NCI-H1417 treated with DMSO at 0.1 percent for 48 hours (cell line): ENCODE data around the gene POLA2.
"Not testable (repeated sequence)": the region's sequence is repeated elsewhere in the genome, so short reads cannot be mapped to it uniquely, and the experiment has no call there.

Source experiments
- DNase-seq: peaks from one replicate; lab custom pipeline; 2025; lab: John Stamatoyannopoulos, UW

Gene POLA2, protein sequence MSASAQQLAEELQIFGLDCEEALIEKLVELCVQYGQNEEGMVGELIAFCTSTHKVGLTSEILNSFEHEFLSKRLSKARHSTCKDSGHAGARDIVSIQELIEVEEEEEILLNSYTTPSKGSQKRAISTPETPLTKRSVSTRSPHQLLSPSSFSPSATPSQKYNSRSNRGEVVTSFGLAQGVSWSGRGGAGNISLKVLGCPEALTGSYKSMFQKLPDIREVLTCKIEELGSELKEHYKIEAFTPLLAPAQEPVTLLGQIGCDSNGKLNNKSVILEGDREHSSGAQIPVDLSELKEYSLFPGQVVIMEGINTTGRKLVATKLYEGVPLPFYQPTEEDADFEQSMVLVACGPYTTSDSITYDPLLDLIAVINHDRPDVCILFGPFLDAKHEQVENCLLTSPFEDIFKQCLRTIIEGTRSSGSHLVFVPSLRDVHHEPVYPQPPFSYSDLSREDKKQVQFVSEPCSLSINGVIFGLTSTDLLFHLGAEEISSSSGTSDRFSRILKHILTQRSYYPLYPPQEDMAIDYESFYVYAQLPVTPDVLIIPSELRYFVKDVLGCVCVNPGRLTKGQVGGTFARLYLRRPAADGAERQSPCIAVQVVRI

DNA sequence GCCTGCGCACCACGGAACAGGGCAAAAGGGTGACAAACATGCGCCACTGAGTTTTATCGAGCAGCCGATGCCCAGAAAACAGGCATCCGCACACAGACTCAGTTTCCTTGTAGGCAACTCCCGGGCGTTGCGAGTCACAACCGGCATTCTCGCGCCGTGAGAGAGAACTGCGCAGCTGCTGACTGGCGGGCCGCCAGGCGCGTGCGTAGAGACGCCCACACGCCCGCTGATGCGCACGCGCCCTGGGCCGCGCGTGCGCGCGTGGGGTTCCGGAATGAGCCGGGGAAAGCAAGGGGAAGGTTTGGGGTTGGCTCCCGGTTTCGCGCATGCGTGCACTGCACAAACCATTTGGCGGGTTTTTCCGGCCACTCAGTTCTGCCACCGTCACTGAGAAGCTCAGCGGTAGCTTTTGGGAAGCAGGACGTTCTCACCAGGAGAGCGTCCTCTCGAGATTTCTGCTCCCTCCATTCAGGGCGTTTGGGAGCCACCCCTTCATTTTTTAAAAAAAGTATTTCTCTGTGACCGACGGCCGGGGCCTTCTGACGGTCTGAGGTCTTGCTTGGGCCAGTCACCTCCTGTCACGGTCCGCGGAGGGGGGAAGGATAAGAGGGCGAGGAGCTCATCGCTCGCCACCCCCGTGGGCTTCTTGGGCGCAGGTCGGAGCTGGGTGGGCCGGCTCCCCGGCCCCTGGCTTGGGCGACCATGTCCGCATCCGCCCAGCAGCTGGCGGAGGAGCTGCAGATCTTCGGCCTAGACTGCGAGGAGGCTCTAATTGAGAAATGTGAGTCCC is at the start of gene POLA2:
POLA2 (plus strand) TSS at position 372 of the 790 bp plus-strand sequence; CDS start at position 703, 331 bp downstream.
- peak; percentile 85 for DNase-seq

DNA sequence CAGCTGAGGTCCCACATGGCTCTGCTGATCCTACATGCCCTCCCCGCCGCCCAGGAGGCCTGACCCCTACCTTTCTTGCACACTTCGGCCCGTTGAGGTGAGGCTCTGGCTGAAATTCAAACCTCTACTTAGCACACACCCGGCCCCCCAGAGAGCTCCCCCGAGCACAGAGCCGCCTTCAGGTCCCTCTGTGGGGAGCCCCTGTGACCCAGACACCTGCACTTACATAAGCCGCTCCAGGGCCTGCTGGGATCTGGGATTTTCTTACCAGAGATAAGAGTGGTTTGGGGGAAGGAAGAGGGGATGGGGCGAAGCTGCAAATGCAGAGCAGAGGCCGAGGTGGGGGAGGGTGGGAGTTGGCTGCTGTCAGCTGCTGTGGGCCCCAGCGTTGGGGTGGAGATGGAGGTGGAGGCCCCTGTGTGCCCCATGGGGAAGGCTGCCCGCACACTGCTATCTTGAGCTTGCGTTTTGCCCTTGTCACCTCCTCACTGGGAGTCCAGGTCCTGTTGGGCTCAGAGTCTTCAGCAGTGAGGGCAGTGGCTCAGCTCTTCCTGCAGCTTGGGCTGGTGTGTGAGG is 49.4 kb upstream of the POLA2 start:
- DNase-seq, result no peak

DNA sequence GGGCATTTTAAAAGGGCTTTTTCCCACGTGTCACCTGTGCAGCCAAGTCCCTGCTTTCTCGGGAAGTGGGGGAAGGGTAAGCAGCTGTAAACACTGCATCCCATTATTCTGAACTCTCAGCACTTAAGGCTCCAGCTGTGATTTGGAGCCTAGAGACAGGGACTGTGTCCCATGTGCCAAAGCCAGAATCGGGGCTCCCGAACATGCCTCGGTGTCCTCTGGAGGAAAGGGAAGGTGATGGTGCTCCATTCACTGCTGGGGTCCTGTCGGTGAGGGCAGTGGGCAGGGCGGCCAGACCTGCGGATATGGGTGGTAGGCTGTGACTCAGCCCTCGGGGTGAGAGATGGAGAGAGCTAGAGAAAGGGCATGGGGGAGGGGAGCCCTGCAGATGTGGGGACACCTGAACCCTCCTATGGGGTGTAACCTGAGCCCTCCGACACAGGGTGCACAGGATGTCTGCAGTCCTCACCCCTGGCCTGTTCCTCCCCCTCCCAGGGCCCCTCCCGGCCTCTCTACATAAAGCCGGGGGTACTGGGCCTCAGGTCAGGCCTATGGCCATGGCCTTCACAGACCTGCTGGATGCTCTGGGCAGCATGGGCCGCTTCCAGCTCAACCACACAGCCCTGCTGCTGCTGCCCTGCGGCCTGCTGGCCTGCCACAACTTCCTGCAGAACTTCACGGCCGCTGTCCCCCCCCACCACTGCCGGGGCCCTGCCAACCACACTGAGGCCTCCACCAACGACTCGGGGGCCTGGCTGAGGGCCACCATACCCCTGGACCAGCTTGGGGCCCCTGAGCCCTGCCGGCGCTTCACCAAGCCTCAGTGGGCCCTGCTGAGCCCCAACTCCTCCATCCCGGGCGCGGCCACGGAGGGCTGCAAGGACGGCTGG is 48.2 kb upstream of the POLA2 start:
- DNase-seq, result no peak

DNA sequence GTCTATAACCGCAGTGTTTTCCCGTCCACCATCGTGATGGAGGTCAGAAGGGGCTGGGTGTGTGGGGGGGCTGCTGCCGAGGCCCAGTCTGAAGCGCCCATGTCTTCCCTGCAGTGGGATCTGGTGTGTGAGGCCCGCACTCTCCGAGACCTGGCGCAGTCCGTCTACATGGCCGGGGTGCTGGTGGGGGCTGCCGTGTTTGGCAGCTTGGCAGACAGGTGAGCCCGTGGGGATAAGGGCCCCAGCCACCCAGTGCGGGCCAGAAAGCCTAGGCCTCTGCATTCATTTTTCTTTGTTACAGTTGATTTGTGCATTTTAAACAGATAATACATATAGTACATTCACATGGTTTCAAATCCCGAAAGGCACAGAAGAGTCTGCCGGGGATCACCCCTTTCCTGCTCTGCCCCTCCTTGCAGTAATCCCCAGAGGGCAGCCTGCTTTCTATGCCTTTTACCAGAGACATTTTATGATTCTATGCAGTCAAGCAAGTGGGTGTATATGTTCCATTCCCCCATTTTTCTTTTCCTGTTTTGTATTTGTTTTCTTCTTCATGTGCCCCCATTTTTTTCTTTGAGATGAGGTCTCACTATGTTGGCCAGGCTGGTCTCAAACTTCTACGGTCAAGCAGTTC is 47.4 kb upstream of the POLA2 start:
- no peak for DNase-seq

DNA sequence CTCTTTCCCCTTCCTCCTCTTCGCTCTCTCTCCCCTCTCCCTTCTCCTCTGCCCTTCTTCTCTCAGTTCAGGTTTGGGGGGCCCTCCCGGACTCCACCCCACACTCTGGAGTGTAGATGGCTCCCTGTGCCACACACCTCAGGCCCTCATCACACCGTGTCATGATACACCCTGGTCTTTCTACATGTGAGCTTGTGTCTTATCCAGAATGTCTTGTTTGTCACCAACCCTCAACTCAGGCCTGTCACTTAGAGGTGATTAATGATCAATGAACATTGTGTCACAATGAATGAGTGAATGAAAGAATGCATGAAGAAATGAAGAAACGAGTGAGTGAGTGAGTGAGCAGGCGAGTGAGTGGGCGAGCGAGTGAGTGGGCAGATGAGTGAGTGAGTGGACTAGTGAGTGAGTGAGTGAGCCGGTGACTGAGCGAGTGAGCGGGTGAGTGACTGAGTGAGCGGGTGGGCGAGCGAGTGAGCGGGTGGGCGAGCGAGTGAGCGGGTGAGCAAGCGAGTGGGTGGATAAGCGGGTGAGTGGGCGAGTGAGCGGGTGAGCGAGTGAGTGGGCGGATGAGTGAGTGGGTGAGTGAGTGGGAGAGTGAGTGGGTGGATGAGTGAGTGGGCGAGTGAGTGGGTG is 46.2 kb upstream of the POLA2 start:
- no peak for DNase-seq

DNA sequence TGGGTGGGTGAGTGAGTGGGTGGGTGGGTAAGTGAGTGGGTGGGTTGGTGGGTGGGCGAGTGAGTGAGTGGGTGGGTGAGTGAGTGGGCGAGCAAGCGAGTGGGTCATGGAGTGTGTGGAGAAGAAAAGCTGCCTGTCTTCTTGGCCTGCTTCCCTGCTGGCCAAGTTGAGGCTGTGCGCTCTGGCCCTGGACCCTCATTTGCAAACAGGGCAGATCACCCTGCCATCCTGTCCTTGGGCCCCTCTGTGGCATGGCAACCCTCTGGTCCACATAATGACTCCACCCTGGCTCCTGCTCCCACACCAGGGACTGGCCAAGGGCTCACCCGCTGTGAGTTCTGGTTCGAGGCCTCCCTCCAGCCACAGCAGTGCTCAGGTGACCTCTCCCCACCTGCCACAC is 44.9 kb upstream of the POLA2 start:
- no peak for DNase-seq

DNA sequence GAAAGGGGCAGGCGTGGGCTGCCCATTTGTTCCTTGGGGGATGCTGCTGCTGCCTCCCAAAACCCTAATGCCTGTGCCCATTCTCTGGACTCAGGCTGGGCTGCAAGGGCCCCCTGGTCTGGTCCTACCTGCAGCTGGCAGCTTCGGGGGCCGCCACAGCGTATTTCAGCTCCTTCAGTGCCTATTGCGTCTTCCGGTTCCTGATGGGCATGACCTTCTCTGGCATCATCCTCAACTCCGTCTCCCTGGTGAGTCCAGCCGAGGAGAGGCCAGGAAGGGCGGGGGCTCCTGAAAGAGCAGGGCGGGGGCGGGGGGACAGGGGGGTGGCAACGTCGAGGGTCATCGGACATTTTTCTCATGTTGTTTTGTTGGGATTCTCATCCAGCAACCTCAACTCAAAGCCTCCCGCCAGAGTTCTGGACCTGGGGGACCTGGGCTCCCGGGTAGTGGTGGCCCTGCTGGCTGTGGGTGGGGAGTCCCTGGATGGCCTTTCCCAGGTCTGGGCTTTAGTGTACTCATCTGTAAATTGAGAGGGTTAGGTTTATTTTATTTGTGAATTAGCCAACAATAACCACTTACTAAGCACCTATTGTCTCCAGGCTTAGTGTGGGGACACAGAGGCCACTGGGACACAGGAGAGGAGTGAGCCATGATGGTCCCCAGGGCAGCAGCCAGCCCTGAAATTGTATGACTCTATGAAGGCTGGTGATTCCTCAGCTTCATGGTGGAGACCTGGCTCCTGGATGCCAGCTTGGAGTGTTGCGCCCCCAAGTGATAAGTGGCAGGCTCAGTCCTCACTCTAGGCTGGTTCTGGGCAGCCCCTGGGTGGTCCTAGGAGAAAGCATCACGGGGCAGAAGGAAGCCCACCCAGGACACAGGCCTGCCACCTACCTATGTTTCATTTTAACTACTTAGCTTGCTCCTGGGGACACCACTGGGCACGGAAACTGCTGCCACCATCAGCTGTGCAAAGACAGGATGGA is 44.0 kb upstream of the POLA2 start:
- DNase-seq, result no peak

DNA sequence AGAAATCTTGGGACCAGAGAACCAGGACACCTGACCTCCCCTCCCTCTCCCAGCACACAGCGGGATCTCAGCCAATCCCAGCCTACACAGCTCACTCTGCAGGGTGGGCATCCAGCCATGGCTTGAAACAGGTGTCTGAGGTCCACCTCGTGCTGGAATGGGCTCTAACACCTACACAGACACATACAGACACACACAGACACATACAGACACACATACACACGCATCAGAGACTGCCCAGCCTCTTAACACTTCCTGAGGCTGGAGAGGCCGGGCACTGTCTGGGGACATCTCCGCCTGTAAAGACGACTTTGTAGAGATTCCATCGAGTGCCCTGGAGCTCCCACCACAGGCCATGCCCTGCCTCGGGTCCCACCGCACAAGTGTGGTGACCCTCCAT is 43.3 kb upstream of the POLA2 start:
- DNase-seq, result no peak

DNA sequence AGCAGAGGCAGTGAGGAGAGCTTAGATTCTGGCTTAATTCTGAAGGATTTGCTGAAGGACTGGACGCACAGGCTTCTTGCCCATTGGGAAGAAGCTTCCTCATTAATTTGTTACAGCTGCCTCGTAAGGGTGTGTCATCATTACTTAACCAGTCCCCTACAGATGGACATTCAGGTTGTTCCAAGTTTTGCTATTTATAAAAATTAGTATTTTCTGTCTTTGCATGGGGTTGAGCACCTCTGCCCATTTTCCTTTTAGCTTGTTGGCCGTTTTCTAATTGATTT is 41.9 kb upstream of the POLA2 start:
- DNase-seq, result no peak

DNA sequence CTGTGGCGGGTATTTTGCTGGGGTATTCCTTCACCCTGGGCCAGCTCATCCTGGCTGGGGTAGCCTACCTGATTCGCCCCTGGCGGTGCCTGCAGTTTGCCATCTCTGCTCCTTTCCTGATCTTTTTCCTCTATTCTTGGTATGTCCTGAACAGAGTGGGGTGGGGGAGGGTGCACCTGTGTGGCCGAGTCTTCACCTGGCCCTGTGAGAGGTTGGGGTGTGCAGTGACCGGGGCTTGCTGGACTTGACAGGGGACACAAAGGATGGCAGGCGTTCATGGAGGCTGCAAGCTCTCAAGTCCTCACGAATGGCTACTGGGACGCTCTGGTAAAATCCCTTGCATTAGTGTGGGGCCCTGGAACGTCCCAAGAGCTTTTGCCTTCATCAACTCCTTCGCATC is 40.7 kb upstream of the POLA2 start:
- DNase-seq, result no peak

DNA sequence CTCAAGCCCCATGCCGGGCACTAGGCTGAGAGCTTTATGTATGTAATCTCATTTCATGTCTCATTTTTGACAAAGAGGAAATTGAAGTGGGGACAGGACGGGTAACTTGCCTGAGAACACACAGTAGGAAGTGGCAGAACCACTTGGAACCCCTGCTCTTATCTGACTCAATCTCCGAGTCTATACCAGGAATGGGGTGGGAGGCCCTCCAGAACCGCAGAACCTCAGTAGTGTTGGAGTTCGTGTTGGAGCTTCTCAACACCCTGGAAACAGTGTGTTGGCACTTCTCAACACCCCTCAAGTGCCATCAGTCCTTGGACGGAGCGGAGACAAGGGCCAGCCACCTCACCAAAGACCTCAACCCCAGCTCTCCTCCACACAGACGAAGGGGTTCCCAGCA is 38.8 kb upstream of the POLA2 start:
- no peak for DNase-seq

DNA sequence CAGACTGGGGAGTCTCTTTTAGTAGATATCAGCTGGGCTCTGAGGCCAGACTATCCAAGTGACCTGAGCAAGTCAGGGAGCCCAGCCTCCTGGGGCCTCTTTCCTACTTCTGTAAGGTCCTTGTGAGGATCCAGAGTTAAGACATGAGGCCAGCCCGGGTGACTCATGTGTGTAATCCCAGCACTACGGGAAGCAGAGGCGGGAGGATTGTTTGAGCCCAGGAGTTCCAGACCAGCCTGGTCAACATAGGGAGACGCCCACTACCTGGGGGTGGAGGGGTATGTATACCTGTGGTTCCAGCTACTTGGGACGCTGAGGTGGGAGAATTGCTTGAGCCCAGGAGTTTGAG is 36.9 kb upstream of the POLA2 start:
- no peak for DNase-seq

DNA sequence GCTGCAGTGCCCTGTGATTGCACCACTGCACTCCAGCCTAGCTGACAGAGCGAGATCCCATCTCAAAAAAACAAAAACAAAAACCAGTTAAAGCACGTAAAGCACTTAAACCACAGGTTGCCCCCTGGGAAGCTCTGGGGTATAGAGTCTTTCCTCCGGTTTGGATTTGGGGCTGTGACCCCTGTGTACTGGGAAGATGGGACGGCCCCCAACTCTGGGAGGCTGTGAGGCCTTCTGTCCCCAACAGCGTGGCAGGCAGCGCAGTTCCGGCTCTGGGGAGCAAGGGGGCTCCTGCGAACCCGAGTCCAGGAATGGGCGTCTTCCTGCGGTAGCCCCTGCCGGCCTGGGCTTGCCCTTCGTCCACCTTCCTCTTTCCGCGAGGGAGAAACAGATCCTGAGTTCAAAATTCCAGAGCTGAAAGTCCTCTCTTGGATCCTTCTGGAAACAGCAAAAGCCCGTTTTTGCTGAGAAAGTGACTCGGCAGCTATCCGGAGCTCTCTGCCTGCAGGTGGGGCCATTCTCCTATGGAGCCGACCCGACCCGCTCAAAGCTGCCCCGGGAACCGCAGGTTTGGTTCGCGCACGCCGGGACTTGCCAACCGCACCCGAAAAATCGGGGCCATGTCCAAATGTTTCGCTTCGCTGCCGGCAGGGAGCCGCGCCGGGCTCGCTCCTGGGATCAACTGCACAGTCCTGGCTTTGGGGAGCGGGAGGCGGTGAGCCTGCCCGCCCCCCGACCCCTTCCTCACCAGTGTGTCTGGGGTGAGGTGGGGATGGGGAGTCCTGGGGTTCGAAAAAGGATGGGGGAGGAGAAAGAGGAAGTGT is 36.3 kb upstream of the POLA2 start:
- no peak for DNase-seq

DNA sequence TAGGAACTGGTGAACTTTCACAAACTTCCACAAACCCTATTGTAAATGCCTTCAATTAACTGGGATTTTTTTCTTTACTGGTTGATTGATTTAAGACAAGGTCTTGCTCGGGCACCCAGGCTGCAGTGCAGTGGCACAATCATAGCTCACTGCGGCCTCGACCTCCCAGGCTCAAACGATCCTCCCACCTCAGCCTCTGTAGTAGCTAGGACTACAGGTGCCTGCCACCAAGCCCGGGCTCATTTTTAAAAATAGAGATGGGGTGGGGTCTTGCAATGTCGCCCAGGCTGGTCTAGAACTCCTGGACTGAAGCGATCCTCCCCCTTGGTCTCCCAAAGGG is 35.7 kb upstream of the POLA2 start:
- DNase-seq, result no peak

DNA sequence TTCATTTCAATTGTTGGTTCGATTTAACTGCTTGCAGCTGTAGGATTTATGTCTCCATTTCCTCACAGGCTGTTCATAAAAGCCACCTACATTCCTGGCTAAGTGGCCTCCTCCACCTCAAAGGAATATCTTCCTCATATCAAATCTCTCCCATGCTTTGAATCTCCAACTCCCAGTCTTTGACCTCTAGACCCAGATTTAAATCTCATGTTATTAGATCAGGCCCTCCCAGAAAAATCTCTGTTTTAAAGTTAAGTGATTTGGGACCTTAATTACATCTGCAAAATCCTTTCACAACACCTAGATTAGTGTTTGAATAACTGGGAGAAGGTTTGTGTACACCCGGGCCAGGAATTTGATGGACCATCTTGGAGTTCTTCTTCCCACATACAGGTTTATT is 33.9 kb upstream of the POLA2 start:
- DNase-seq, result no peak

DNA sequence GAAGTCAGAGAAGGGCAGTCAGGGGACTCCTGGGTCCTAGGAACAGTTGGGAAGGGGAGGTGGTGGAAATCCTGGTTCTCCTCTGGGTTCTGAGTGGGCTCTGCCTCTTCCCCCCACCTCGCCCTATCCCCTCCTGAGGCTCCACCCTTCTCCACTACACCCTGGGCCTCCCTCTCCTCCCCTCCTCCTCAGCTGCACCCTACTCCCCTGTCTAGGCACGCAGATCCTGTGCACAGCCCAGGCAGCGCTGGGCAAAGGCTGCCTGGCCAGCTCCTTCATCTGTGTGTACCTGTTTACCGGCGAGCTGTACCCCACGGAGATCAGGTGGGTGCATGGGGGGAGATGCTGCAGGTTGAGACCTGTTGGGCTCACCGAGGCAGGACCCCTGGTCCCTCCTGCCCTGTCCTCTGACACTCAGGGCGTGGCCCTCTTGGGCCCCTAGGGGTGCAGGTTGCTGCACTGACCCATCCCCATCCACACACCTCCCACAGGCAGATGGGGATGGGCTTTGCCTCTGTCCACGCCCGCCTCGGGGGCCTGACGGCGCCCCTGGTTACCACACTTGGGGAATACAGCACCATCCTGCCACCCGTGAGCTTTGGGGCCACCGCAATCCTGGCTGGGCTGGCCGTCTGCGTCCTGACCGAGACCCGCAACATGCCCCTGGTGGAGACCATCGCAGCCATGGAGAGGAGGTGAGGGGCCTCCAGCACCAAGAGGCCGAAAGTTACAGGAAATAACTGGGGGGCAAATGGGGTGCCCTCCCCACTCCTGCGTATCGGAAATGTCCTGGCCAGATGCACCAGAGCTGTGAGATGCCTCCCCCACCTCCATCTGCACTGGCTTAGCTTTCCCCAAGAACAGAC is 25.3 kb upstream of the POLA2 start:
- no peak for DNase-seq

DNA sequence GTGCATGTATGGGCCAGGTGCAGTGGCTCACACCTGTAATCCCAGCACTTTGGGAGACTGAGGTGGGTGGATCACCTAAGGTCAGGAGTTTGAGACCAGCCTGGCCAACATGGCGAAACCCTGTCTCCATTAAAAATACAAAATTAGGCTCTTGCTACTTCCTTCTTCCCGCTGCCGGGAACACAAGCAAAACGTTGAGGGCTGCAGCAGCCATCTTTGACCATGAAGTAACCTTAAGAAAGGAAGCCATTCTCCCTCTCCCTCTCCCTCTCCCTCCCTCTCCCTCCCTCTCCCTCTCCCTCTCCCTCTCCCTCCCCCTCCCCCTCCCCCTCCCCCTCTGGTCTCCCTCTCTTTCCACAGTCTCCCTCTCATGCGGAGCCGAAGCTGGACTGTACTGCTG is 23.5 kb upstream of the POLA2 start:
- DNase-seq, result not testable (repeated sequence)

DNA sequence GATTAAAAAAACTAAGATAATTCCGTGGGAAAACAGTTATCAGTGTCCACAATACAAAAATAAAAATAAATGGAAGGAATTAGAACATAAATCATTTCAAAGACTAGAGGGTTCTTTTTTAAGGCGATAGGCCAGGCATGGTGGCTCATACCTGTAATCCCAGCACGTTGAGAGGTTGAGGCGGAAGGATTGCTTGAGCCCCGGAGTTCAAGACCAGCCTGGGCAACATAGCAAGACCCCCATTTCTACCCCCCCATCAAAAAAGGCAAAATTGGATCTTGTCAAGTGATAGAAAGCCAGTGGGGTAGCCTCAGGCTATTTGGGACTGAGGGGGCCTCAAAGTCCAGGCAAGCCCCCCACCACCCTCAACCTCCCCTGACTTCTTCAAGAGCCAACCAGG is 20.6 kb upstream of the POLA2 start:
- DNase-seq, result no peak
